Posterior vena cava (tissue), 2 donors: ENCODE results near the gene INPP4B. TPM values are rescaled to one million over a fixed set of nuclear protein-coding genes. Genes with fewer than 3 reads are reported as not detected.
"Not testable (repeated sequence)": the region's sequence is repeated elsewhere in the genome, so short reads cannot be mapped to it uniquely, and the experiment has no call there.

Source experiments
- DNase-seq: peaks from one replicate; pipeline ENCODE4 v3.0.0-alpha.2; 2020; ENCODE audit warnings: low spot score
- intact Hi-C, 2 donors: fragments of 100-400 bp; cut with DNase I; formaldehyde crosslinking; loops; one replicate each; pipeline versions ENCODE4 v1.14.1 to v1.14.2; 2022 to 2023
- total RNA-seq, 2 donors: library from RNA; stranded (reverse); fragmentation: NEBNext Ultra II Directional; extraction: Animal tissue kit (Norgen Biotek cat#: 25700); gene quantifications; one replicate each; pipeline ENCODE4 v1.2.1, GENCODE V29; 2021
- donor health status: DM: yes; HTN: yes; CAD: no.
- donor health status: DM: yes; HTN: yes; CAD: no.

Gene INPP4B
- total RNA-seq, 2 donors from 2014 or later, result 24.9 to 25.7 TPM

DNA sequence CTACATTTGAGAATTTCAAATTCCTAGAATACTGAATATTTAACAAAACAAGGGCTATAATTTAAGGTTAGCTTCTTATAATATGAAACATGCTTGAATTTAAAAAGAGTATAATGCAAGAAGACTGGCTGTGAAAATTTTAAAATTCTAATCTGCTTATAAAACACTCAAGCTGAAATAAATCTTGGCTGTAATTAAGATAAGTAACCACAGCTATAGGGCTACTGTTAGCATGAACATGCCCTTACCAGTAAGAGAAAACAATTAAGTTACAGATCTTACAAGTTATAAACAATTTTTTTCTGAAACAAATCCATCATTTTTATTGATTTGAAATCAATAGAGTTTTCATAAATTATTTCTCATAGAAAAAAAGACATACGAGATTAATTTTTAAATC lies 148.2 kb downstream of the INPP4B start:
- no peak for DNase-seq
- intact Hi-C loops, result no loop called here

DNA sequence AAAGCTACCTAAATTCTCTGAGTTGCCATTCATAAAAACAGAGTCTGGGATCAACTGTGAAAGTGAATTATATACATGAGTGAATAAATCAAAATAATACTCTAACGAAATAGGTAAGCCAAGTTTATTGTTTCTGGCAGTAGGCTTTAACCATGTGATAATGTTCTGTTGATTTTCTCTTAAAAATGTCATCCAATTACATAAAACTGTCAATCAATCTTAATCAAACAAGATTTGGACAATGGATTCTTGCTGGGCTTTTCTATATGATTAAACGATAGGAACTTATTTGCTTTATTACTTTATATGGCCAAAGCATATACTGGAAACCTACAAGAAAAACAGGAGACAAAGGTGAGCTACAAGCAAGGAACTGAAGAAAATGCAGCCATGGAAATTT lies 148.8 kb downstream of the INPP4B start:
- intact Hi-C loops, result no loop called here
- DNase-seq, result no peak

DNA sequence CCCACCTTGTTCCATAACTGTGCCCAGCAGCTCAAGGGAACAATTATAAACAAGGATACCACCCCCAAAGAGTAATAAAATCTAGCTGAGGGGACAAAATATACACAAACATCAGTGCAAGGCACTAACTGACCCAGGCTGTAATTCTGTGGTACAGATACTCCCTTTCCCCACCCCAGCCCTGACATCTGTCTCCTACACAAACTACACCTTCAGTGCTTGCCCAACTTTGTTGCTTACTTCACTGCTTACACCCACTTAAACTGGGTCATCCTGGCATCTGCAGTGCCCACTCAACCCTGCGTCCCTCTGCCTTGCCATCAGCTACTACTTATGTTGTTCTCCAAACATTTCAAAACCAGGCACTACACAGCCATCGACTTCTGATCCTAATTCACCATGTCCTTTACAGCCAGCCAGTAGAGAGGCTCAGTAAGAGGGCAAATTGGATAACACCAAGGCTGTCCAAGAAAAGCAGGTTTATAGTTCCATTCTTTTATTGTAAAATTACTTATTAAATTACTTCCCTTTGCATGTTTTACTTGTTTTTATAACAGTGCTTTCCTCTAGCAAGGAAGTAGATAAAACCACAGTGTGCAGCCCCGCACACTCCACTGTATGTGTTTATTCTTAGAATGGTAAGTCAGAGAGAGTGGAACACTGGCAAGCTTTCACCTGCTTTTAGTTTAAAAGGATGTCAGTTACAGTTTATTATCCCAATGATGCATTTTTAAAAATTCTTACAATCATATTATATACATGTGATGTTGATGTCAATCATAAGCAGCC lies 149.6 kb downstream of the INPP4B start:
- intact Hi-C loops, result no loop called here
- DNase-seq, result no peak

DNA sequence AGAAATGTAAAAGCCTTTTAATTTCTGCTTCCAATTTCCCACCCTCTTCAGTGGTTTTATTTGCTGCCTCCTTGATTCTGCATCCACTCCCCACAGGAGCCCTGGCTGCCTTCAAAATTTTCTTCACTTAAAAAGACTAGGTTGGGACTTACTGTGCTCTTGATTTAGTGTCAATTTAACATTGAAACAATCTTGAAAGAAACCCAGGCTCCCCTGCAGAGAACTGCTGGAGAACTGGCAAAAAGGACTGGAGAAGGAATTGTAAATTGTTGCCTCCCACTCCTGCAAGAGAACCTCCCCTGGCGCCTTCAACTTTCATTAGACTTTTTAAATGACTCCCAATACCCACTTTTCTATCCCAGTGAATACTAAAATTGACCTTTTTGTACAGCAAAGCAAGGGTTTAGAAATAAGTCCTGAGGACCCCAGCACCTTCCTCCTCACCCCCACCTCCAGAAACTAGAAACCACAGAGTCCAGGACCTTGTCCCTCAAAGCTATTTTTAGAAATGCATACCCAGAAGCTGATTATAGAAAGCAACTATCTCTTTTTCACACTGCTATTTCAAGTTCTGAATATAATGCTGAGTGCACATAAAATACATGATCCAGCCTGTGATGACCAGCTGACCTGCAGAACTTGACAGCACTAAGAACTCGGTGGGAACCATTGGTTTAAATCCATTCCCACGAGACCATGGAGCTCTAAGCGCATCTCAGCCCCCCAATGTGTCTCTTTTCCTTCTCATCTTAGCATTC lies 155.5 kb downstream of the INPP4B start:
- intact Hi-C loops, result no loop called here
- no peak for DNase-seq

DNA sequence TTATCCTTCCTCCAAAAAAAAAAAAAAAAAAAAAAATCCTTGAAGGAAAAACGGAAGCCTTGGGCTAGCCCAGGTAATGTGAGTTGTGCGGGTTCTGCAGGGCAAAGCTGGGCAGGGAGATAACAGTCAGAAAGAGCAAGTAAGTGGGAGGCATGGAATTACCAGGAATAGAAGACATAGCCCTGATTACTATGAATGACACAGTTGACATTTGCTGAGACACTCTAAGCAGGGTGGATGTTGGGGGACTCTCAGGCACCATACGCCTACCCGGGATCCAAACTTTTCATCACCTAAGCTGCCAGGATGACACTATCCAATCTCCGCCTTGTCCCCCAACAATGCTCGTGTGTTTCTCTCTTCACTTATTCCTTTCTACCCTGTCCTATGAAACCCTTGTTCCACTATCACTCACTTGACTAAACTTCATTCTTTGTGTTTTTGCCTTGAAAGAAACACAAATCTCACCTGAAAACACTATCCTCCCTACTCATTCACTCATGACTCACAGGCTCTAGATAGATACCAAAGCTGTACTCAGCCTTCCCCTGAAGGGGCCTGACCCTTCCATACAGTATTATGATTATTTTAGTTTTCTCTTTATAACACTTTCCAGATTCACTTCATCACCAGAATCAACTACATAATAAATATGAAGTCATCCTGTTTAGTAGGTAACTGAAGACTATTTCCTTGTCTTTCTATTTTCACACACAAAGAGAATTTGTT lies 158.4 kb downstream of the INPP4B start:
- DNase-seq, result no peak

DNA sequence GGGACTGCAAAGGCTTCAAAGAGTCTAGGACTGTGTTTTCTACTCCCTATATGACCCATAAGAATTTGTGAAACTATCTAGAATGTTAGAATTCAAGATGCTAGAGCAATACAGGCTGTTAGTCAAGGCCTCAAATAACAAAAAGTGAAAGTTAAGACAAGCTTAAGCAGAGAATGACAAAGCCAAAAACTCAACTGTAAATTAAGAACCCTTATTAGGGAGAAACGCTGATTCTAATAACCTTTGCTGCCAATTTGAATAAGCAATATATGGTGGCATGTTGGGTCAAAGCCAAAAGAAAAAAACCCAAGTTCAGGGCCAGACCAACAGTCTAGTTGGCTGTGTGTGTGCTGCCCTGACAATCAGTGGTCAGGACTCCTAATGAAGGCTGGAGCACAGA lies 160.0 kb downstream of the INPP4B start:
- no peak for DNase-seq
- intact Hi-C loops, result no loop called here

More for the DNA sequence above, 158.4 kb downstream of the INPP4B start:
- intact Hi-C loops, result no loop called here

DNA sequence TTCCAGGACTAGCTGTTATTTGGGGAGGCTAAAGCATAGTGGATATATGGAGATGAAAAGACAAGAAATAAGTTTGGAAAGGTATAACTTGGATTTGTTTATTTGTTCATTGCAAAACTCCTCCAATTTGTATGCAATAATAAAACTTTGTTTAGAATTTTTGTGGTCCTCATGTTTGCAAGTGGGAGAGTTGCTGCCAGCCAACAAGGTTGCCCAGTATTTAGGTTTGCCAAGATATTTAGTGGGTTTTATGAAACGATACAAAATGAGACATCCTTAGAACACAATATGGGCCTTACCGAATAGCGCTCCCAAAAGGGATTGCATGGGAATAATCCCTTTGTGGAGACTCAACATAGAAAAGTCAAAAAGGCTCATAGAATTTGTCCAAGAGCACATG lies 162.1 kb downstream of the INPP4B start:
- intact Hi-C loops, result no loop called here
- no peak for DNase-seq

DNA sequence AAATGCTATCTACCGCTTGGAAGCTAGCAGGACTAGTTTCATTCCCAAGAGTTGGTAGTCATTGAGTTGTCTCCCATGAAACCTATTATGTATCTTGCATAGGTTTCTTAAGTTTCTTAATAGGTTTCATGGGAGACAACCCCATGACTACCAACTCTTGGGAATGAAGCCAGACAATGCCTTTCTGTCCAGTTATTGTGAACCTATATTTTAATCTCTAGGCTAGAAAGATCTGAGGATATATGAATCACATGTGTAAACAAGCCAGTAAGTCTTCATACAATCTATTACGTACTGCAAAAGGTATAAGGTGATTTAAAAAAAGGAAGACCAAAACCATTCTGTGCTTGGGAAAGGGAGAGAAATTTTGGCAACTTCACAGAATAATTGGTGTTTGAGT lies 162.6 kb downstream of the INPP4B start:
- intact Hi-C loops, result no loop called here
- DNase-seq, result no peak

DNA sequence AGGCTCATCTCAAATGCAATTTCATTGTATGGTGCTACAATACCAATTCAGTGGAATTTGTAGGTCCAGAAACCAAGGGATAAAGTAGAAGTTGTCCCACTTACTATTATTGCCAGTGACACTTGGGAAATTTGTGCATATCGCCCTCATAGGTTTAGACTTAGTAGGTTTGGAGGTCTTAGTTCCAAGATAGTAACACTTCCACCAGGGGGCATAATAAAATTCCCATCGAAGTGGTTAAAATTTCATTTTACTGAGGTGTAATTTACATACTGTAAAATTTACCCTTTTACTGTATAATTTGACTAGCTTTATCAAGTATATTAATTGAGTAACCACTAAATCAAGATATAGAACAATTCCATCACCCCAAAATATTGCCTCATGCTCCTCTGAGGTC lies 174.6 kb downstream of the INPP4B start:
- DNase-seq, result no peak
- intact Hi-C loops, result no loop called here

DNA sequence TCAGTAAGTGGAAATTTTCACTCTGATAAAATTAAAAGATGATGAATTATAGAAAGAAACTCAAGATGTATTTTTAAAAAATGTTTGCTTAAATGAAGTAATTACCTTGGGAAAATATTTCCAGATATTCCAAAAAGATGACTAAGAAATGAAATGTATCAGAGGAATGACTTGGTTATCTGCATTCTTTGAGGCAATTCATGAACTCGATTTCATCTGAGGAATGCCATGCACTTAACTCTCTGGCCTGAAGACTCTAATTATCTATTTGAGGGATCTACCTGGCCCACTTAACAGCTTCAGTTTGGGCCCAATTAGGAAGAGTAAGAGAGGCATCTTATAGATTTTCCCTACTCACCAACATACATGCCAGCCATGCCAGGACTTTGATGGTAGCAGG lies 182.3 kb downstream of the INPP4B start:
- intact Hi-C loops, result no loop called here
- DNase-seq, result no peak

DNA sequence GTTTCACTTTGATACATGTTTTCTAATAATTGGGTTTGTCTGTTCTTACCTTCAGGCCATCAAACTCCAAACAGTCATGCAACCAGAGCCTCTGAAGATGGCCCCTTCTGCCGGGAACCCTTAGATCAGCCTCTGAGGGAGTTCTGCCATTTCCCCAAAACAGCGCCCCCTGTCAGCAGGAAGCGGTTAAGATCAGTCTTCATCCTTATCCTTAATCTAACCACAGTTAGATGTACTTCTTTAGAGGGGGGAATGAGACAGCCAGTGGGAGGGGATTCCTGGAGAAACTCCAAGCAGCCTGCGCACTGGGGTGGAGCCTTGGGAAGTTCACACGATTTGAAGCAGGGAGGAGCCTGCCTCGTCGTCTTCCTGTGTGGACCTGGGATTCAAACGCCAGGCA lies 185.4 kb downstream of the INPP4B start:
- DNase-seq, result no peak
- intact Hi-C loops, result no loop called here

DNA sequence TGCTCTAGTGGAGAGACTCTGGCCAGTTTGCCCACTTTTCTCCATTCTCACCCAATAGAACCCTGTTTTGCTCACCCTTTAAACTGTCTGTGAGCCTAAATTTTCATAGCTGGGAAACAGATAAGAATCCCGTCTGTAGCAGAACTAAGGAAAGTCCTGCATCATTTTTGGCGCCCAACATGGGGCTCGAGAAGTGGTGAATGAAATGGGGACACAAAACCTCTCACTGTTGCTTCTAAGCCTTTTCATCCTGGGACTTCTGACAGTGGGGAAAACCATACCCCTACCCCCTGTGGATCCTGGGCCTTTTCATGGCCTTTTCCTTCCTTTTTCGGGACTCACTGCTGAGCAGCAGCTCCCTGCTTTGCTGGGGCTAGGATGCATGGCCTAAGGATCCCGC lies 189.9 kb downstream of the INPP4B start:
- no peak for DNase-seq
- intact Hi-C loops, result no loop called here

DNA sequence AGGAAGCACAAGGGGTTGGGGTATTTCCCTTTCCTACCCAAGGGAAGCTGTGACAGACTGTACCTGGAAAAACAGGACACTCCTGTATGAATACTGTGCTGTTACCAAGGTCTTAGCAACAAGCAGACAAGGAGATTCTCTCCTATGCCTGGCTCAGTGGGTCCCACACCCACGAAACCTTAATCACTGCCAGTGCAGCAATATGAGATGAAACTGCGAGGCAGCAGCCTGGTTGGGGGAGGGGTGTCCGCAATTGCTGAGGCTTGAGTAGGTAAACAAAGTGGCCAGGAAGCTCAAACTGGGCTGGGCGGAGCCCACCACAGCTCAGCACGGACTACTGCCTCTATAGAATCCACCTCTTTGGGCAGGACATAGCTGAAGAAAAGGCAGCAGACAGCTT lies 197.7 kb downstream of the INPP4B start:
- no peak for DNase-seq
- intact Hi-C loops, result no loop called here

DNA sequence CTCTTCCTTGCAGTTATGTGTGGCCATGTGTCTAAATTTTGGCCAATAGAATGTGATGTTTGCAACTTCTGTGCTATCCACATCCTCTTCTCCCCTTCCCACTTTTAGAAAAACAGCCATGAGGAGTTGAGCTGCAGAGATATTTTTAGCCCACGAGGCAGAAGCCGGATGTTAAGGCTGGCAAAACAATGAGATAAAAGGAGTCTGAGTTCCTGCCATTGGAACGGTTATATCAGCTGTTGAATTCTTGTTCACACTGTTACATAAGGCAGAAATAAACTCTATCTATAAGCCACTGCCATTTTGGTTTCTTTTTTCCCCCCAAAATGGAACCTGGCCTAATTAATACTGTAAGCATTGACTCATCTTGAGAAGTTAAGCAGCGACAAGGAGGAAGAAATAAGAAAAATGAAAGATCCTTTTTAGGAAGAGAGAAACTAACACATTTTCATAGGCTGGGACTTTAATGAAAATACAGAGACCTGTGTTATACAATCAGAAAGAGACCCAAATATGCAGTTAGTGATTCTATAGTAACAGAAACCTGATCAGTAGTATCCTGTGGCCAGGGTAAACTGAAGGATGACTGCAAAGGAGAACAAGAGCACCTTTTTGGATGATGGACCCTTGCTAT lies 200.5 kb downstream of the INPP4B start:
- DNase-seq, result no peak
- intact Hi-C loops, result no loop called here

DNA sequence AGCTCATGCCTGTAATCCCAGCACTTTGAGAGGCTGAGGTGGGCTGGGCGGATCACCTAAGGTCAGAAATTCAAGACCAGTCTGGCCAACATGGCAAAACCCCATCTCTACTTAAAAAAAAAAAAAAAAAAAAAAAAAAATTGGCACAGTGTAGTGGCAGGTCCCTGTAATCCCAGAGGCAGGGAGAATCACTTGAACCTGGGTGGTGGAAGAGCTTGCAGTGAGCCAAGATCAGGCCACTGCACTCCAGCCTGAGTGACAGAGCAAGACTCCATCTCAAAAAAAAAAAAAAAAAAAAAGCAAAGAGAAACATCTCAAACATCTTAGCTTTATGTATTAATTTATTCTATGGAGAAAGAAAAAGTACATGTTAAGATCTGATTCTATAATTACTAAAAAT lies 201.5 kb downstream of the INPP4B start:
- DNase-seq, intact Hi-C loops: not testable (repeated sequence)

DNA sequence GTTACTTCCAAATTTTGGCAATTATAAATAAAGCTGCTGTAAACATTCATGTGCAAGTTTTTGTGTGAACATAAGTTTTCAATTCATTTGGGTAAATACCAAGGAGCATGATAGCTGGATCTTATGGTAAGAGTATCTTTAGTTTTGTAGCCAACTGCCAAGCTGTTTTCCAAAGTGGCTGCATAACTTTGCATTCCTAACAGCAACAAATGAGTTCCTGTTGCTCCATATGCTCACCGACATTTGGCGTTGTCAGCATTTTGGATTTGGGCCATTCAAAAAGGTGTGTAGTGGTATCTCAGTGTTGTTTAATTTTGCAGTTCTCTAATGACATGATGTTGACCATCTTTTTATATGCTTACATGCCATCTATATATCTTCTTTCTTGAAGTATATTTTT lies 208.5 kb downstream of the INPP4B start:
- DNase-seq, result no peak
- intact Hi-C loops, result no loop called here

DNA sequence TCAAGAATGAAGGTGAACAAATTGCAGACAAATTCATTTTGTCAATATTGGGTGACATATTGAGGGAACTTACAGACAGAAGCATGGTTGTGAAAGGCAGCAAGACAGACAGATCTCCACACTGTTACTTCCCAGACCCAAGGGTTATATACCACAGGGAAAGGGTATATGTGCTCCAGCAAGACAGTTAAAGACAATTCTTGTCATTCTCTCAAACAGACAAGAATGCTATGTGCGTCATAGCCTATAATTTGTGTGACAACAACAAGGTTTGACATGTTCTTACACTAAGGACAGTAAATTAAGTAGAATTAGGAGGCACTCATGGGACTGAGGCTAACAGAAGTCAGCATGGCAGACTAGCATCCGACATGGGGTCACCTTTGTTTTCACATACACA lies 214.3 kb downstream of the INPP4B start:
- intact Hi-C loops, result no loop called here
- no peak for DNase-seq

DNA sequence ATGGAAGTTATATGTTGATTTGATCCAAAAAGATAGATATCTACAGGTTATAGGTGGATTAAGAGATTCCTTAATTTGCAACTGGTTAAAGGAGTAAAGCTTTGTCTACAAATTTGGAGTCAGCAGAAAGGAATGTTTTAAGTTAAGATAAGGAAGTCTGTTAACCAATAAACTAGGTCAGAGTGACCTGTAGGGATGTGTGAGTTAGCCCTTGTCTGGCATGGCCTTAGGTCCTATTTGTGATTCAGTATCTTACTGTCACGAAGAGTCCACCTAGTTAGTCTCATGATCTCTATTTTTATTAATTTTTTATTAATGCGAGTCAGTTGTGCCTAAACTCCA lies 230.8 kb downstream of the INPP4B start:
- no peak for DNase-seq
- intact Hi-C loops, result no loop called here

DNA sequence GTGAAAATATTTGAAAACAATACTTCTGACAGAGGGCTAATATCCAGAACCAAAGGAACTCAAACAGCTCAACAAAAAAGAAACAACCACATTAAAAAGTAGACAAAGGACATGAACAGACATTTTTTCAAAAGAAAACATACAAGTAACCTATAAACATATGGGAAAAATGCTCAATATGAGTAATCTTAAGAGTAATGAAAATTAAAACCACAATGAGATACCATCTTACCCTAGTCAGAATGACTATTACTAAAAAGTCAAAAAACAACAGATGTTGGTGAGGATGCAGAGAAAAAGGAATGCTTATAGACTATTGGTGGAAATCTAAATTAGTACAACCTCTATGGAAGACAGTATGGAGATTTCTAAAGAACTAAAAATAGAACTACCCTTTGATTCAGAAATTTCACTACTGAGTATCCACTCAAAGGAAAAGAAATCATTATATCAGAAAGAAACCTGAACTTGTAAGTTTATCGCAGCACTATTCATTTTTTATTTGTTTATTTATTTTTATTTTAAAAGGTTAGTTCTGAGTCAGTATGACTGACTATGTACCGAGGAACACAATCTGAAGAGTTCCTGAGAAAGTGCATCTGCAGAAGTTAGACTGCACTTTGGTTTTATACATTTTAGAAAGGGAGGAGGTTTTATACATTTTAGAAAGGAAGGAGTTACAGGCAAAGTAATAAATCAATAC lies 231.3 kb downstream of the INPP4B start:
- no peak for DNase-seq
- intact Hi-C loops, result no loop called here
